Keratinocyte (primary cell): ENCODE measurements around the gene PALS1.

Source experiments
- CTCF ChIP-seq, 3 experiments: IDR thresholded peaks in 1 of 3; conservative IDR thresholded peaks in 1 of 3; optimal IDR thresholded peaks in 1 of 3; 2 replicates in 2 of 3; 3 replicates in 1 of 3; pipeline versions ENCODE3 to v1.5.1; 2011; ENCODE audit warnings: low read length in 3 of 3, mild to moderate bottlenecking in 3 of 3, moderate library complexity in 2 of 3, control low read depth in 1 of 3, inconsistent platforms in 1 of 3; ENCODE audit not compliant: insufficient read depth in 2 of 3; ENCODE audit errors: extremely low read depth in 1 of 3
- EZH2 ChIP-seq: IDR thresholded peaks from one replicate; pipeline ENCODE4 v1.6.1; 2012; ENCODE audit warnings: inconsistent platforms, mild to moderate bottlenecking, low read length, moderate library complexity

- TF ChIP-seq CTCF (optimal IDR thresholded peaks at IDR 0.05 in 1 of 3, IDR thresholded peaks at IDR 0.05 in 1 of 3, conservative IDR thresholded peaks at IDR 0.05 in 1 of 3; ENCODE audit: extremely low read depth in 1 of 3, insufficient read depth in 2 of 3, low read length in 3 of 3) (no peak), EZH2 (no peak)
Measured at GRCh38 chr14:67280506-67280905, 39.3 kb downstream of the PALS1 start.
